ENCODE data around the gene TBCCD1.
A peak's percentile ranks its signal among the peaks of the same experiment; 100 is the strongest.
"Not testable (repeated sequence)": the region's sequence is repeated elsewhere in the genome, so short reads cannot be mapped to it uniquely, and the experiment has no call there.

The TBCCD1 gene

DNA sequence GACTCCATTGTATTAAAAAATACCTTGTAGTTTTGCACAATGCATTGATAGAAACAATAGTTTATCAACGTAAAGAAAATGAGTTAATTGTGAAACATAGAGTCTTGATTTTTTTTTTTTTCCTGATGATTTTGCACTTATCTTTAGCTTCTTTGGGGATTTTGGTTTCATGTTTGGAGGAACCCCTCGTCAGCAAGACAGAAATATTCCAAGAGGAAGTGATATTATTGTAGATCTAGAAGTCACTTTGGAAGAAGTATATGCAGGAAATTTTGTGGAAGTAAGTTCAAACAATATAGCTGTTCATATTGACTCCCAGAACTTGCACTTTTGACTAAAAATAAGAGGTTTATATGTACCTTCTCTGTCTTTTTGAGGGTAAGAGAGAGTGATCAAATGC is 10.4 kb upstream of the TBCCD1 start:
- TF ChIP-seq, protein P1, sequence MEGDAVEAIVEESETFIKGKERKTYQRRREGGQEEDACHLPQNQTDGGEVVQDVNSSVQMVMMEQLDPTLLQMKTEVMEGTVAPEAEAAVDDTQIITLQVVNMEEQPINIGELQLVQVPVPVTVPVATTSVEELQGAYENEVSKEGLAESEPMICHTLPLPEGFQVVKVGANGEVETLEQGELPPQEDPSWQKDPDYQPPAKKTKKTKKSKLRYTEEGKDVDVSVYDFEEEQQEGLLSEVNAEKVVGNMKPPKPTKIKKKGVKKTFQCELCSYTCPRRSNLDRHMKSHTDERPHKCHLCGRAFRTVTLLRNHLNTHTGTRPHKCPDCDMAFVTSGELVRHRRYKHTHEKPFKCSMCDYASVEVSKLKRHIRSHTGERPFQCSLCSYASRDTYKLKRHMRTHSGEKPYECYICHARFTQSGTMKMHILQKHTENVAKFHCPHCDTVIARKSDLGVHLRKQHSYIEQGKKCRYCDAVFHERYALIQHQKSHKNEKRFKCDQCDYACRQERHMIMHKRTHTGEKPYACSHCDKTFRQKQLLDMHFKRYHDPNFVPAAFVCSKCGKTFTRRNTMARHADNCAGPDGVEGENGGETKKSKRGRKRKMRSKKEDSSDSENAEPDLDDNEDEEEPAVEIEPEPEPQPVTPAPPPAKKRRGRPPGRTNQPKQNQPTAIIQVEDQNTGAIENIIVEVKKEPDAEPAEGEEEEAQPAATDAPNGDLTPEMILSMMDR (IDR thresholded peaks at IDR 0.05; ENCODE audit: insufficient read depth, low read depth, low read length, missing control alignments), result no peak
- no peak overlapping the region for H3K4me3 ChIP-seq (ENCODE audit: low read length)
- no peak for DNase-seq (ENCODE audit: low read depth)

DNA sequence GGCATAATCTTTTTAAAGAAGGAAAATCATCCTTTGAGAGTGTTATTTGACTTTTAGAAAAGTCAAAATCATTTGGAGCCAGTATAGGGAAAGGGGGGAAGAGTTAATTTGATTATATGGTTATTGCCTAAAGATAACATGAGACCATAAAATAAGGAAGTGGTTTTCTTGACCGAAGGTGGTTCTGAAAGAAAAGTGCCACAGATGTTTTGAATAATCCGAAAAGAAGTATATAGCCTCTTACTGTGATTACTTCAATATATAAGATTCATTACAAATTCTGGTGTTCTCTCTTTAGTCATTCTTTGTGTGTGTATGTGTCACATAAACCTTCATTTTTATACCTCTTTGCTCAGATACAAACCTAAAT is 4.5 kb upstream of the TBCCD1 start:
- peak overlapping the region; percentile 83 for H3K4me3 ChIP-seq (ENCODE audit: low read length)
- no peak for DNase-seq (ENCODE audit: low read depth)
- TF ChIP-seq, protein P1 (IDR thresholded peaks at IDR 0.05; ENCODE audit: insufficient read depth, low read depth, low read length, missing control alignments), result no peak

DNA sequence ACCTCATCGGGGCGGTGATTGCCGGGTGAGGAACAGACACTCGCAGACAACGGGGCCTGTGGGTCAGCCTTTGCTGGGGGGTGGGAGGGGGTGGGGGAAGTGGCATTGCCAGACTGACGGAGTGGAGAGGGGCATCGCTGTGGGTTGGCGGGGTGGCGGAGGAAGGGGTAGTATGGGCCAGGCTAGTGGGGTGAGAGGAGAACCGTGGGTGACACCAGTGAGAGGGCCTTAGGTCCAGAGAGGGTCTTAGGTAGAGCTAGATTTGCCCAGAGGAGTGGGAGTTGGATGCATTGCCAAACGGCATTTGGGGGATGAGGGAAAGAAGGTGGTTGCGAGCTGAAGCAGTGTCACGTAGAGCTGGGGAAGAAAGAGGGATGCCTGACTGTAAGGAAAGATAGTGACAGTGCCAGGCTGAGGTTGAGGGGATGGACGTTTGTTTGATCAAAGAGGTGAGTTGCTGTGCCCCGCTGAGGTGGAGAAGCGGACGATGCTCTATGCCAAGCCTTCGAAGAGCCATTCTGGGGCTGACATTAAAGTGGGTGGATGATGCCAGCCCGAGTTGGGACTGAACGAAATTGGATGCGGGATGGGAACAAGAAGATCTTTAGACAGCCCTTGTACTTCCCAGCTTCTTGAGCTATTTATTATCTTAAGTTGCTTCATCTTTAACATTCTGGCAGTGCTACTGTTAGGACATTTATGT is 4.0 kb upstream of the TBCCD1 start:
- no peak for DNase-seq (ENCODE audit: low read depth)
- TF ChIP-seq, protein P1 (IDR thresholded peaks at IDR 0.05; ENCODE audit: insufficient read depth, low read depth, low read length, missing control alignments), result no peak
- H3K4me3 ChIP-seq (ENCODE audit: low read length), result peak overlapping the region; percentile 83

DNA sequence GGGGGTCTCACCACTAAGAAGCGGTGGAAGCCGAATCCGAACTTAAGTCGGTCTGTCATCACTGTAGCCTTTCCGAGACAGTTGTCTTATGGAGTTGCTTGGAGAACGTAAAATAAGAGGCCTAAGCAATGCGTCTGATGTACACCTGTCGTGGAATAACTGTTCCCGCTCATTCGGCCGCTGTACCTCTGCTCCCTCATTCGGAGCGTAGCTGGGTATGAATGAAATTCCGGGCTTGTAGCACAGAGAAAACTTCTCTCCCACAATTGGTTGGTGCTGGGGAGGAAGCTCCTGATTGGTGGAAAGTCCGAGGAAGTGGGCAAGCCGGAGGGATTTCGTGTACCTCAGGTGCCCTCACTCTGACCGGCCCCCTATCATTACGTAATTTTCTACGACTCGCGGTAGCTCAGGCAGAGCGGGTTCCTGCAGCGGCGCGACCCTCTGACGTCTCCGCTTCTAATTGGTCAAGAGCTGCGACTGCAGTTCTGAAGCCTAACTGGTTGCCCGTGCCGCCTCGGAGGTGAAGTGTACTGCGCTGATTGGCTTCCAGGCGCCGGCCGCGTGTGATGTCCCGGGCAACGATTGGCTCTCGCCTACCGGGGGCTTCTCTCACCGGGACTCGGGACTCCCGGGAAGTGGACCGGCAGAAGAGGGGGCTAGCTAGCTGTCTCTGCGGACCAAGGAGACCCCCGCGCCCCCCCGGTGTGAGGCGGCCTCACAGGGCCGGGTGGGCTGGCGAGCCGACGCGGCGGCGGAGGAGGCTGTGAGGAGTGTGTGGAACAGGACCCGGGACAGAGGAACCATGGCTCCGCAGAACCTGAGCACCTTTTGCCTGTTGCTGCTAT is 3.2 kb upstream of the TBCCD1 start, which contains the start of gene DNAJB11:
Gene DNAJB11, plus strand, starts transcription at position 625 of the 845 bp plus-strand sequence. Its CDS starts 178 bp downstream, at position 803.
- DNase-seq (ENCODE audit: low read depth), result peak; percentile 100
- H3K4me3 ChIP-seq (ENCODE audit: low read length), result peak within 1 kb of the TSS; percentile 83
- TF ChIP-seq, protein P1 (IDR thresholded peaks at IDR 0.05; ENCODE audit: insufficient read depth, low read depth, low read length, missing control alignments), result no peak

DNA sequence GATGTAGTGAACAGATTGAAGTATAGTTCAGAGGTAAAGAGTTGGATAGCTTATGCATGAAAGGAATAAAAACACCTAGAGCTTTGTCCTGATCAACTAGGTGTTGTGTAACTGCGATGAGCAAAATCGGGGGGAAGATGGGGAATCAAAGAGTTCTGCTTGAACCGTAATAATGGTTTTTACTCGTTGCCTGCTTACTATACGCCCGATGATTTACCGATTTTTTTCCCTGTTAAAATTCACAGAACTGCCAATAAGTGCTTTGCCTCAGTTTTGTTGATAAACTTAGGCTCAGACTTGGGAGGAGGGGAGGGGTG is 2.6 kb upstream of the TBCCD1 start:
- DNase-seq (ENCODE audit: low read depth), result no peak
- peak overlapping the region; percentile 83 for H3K4me3 ChIP-seq (ENCODE audit: low read length)
- TF ChIP-seq, protein P1 (IDR thresholded peaks at IDR 0.05; ENCODE audit: insufficient read depth, low read depth, low read length, missing control alignments), result no peak

DNA sequence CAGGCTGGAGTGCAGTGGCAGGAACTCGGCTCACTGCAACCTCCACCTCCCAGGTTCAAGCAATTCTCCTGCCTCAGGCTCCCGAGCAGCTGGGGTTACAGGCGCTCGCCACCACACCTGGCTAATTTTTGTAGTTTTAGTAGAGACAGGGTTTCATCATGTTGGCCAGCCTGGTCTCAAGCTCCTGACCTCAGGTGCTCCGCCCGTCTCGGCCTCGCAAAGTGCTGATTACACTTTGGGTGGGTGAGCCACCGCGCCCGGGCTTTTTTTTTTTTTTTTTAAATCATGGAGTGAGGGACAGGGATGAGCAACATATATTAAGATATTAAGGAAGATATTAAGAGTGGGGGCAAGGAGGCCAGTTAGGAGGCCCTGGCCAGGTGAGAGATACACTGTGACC is 2.2 kb upstream of the TBCCD1 start:
- not testable (repeated sequence) for H3K4me3 ChIP-seq (ENCODE audit: low read length); DNase-seq (ENCODE audit: low read depth)

DNA sequence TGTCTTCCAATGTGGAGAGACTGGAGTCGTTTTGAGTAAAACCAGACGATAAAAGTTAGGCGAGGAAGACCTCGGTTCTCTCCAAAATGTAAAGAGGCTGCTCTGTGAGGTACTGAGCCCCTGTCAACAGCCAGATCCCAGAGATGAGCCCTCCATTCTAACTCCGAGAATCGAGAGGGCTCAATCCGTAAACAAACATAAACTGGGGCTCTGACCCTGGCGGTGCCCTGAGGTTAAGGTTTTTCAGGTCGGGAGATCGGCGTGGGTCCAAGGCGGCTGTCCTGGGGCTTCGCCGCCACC is 417 bp downstream of the TBCCD1 start:
- peak overlapping the region; percentile 98 for H3K4me3 ChIP-seq (ENCODE audit: low read length)
- TF ChIP-seq, protein P1 (IDR thresholded peaks at IDR 0.05; ENCODE audit: insufficient read depth, low read depth, low read length, missing control alignments), result no peak
- DNase-seq (ENCODE audit: low read depth), result no peak

Measured in epithelial cell of esophagus (primary cell).